Trophoblast cell (in vitro differentiated cells and primary cell): ENCODE measurements around the gene KEL.

Experiments used
- DNase-seq, 2 donors: peaks; one replicate each; pipeline ENCODE4 v3.0.0-alpha.2; 2016
- H2AFZ ChIP-seq: 2 replicates; pipeline ENCODE4 v1.6.1; 2013; ENCODE audit warnings: low read length, moderate library complexity, mild to moderate bottlenecking; ENCODE audit not compliant: insufficient read depth, poor library complexity
- H2AK5ac ChIP-seq: 2 replicates; pipeline ENCODE4 v1.6.1; 2013; ENCODE audit warnings: mild to moderate bottlenecking, low read length
- H2BK120ac ChIP-seq: 2 replicates; pipeline ENCODE4 v1.6.1; 2013; ENCODE audit warnings: low read length, mild to moderate bottlenecking, moderate library complexity; ENCODE audit not compliant: insufficient read depth, poor library complexity
- H2BK12ac ChIP-seq: 2 replicates; pipeline ENCODE4 v1.6.1; 2013; ENCODE audit warnings: mild to moderate bottlenecking, low read length, moderate library complexity
- H2BK5ac ChIP-seq: 2 replicates; pipeline ENCODE4 v1.6.1; 2013; ENCODE audit warnings: low read length, low read depth, moderate library complexity, mild to moderate bottlenecking; ENCODE audit not compliant: poor library complexity
- H3K14ac ChIP-seq: 2 replicates; pipeline ENCODE4 v1.6.1; 2013; ENCODE audit warnings: mild to moderate bottlenecking, low read length
- H3K18ac ChIP-seq: 2 replicates; pipeline ENCODE4 v1.6.1; 2013; ENCODE audit warnings: mild to moderate bottlenecking, low read length
- H3K23ac ChIP-seq: 2 replicates; pipeline ENCODE4 v1.6.1; 2013; ENCODE audit warnings: low read length
- H3K27ac ChIP-seq: 2 replicates; pipeline ENCODE4 v1.5.1; 2013; ENCODE audit warnings: low read depth, mild to moderate bottlenecking, inconsistent platforms, low read length, moderate library complexity
- H3K27me3 ChIP-seq: 2 replicates; pipeline ENCODE4 v1.6.1; 2013; ENCODE audit warnings: inconsistent platforms, mild to moderate bottlenecking, low read length, moderate library complexity; ENCODE audit not compliant: insufficient read depth
- H3K36me3 ChIP-seq, 2 experiments: 1 replicate in 1 of 2; 2 replicates in 1 of 2; pipeline ENCODE4 v1.6.1; 2013; ENCODE audit warnings: low read length in 2 of 2, mild to moderate bottlenecking in 2 of 2, moderate library complexity in 1 of 2; ENCODE audit not compliant: insufficient read depth in 2 of 2, control insufficient read depth in 1 of 2
- H3K4ac ChIP-seq: 2 replicates; pipeline ENCODE4 v1.6.1; 2013; ENCODE audit warnings: low read depth, mild to moderate bottlenecking, low read length, moderate library complexity
- H3K4me1 ChIP-seq, 2 experiments: 1 replicate in 1 of 2; 2 replicates in 1 of 2; pipeline ENCODE4 v1.6.1; 2013; ENCODE audit warnings: low read length in 2 of 2, mild to moderate bottlenecking in 2 of 2, moderate library complexity in 1 of 2; ENCODE audit not compliant: insufficient read depth in 2 of 2, control insufficient read depth in 1 of 2
- H3K4me2 ChIP-seq: 2 replicates; pipeline ENCODE4 v1.6.1; 2013; ENCODE audit warnings: inconsistent platforms, mild to moderate bottlenecking, low read length, moderate library complexity
- H3K4me3 ChIP-seq: 2 replicates; pipeline ENCODE4 v1.5.1; 2013; ENCODE audit warnings: mild to moderate bottlenecking, low read depth, low read length, inconsistent platforms
- H3K79me1 ChIP-seq: one replicate; pipeline ENCODE4 v1.6.1; 2013; ENCODE audit warnings: low read length
- H3K79me2 ChIP-seq: 2 replicates; pipeline ENCODE4 v1.6.1; 2013; ENCODE audit warnings: low read length, mild to moderate bottlenecking; ENCODE audit not compliant: control insufficient read depth, insufficient read depth, poor library complexity
- H3K9ac ChIP-seq: 2 replicates; pipeline ENCODE4 v1.6.1; 2013; ENCODE audit warnings: mild to moderate bottlenecking, low read length
- H3K9me3 ChIP-seq: 2 replicates; pipeline ENCODE4 v1.6.1; 2013; ENCODE audit warnings: low read depth, mild to moderate bottlenecking, control low read depth, inconsistent platforms, low read length; ENCODE audit not compliant: insufficient read depth
- H4K12ac ChIP-seq: 2 replicates; pipeline ENCODE4 v1.6.1; 2013; ENCODE audit warnings: low read depth, mild to moderate bottlenecking, low read length, moderate library complexity
- H4K8ac ChIP-seq: 2 replicates; pipeline ENCODE4 v1.6.1; 2013; ENCODE audit warnings: low read depth, mild to moderate bottlenecking, low read length, moderate library complexity
- H4K91ac ChIP-seq: one replicate; pipeline ENCODE4 v1.6.1; 2013; ENCODE audit warnings: low read depth, mild to moderate bottlenecking, low read length, moderate library complexity
- WGBS: extraction: QIAGEN DNeasy Blood & Tissue Kit; methylation state at CpG from one replicate; pipeline ENCODE4 v1.1.7; 2013; ENCODE audit warnings: missing lambda C conversion rate; ENCODE audit not compliant: insufficient read length, insufficient coverage; ENCODE audit errors: extremely low coverage; 5-methylcytosine and 5-hydroxymethylcytosine counted together

The KEL gene

DNA sequence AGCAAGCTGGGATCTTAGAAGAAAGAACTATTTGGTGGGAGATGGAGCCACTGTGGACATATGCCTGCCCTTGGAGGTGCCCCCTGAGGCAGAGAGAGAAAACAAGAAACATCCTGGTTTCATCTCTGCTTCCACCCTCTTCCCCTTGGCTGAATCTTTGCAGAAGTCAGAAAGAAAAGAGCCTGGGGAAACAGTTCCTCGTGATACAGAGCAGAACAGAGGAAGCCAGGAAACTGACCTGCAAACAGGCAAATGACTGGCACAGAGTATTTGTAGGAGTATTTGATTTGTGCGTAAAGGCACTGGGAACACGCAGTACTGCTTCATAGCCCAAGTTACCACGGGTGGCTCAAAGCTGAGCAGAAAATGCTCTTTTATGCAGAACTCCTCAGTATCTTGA, 7.0 kb upstream of the KEL start:
- Histone ChIP-seq H4K91ac (no peak overlapping the region), H3K27ac (no peak overlapping the region), H3K23ac (no peak overlapping the region), H2BK120ac (no peak overlapping the region), H3K4me3 (no peak overlapping the region), H3K9ac (no peak overlapping the region), H3K4ac (no peak overlapping the region), H3K27me3 (no peaks in the 10 kb centered on the region), H4K8ac (no peak overlapping the region), H3K14ac (no peak overlapping the region), H3K36me3 (no peaks in the 10 kb centered on the region), H2BK5ac (no peak overlapping the region), H2BK12ac (no peak overlapping the region), H2AFZ (no peak overlapping the region), H3K18ac (no peak overlapping the region), H3K79me2 (no peaks in the 10 kb centered on the region), H3K79me1 (no peaks in the 10 kb centered on the region), H3K9me3 (no peaks in the 10 kb centered on the region), H2AK5ac (no peak overlapping the region), H4K12ac (no peak overlapping the region), H3K4me1 (no peaks in the 10 kb centered on the region), H3K4me2 (no peak overlapping the region)
- no CpG with 5 or more reads among the region's 4 CpGs for WGBS
- no peak for DNase-seq

GRCh38 chr7:142968229-142968628, 6.1 kb upstream of the KEL start:
- DNase-seq, result no peak
- Histone ChIP-seq H3K9me3 (no peaks in the 10 kb centered on the region), H4K8ac (no peak overlapping the region), H3K4ac (no peak overlapping the region), H2BK5ac (no peak overlapping the region), H3K14ac (no peak overlapping the region), H4K91ac (no peak overlapping the region), H3K9ac (no peak overlapping the region), H2BK12ac (no peak overlapping the region), H3K36me3 (no peaks in the 10 kb centered on the region), H2BK120ac (no peak overlapping the region), H3K18ac (no peak overlapping the region), H3K4me3 (no peak overlapping the region), H3K4me1 (no peaks in the 10 kb centered on the region), H3K79me1 (no peaks in the 10 kb centered on the region), H3K79me2 (no peaks in the 10 kb centered on the region), H3K4me2 (no peak overlapping the region), H4K12ac (no peak overlapping the region), H3K23ac (no peak overlapping the region), H2AFZ (no peak overlapping the region), H3K27ac (no peak overlapping the region), H3K27me3 (no peaks in the 10 kb centered on the region), H2AK5ac (no peak overlapping the region)
- no CpG with 5 or more reads among the region's 4 CpGs for WGBS

GRCh38 chr7:142964502-142965246, 2.5 kb upstream of the KEL start:
- no peak overlapping the region for H3K4me3 ChIP-seq
- H2BK12ac ChIP-seq, result no peak overlapping the region
- no peak overlapping the region for H3K18ac ChIP-seq
- H3K9ac ChIP-seq, result no peak overlapping the region
- H3K79me1 ChIP-seq, result no peaks in the 10 kb centered on the region
- H3K14ac ChIP-seq, result no peak overlapping the region
- H3K27me3 ChIP-seq, result no peaks in the 10 kb centered on the region
- peak; percentile 49 to 68 for DNase-seq
- H4K12ac ChIP-seq, result no peak overlapping the region
- no peak overlapping the region for H2AFZ ChIP-seq
- no peak overlapping the region for H3K4me2 ChIP-seq
- H2BK120ac ChIP-seq, result no peak overlapping the region
- no CpG with 5 or more reads among the region's 6 CpGs for WGBS
- H2AK5ac ChIP-seq, result no peak overlapping the region
- no peak overlapping the region for H4K91ac ChIP-seq
- H3K4me1 ChIP-seq, result no peaks in the 10 kb centered on the region
- H3K23ac ChIP-seq, result no peak overlapping the region
- H3K36me3 ChIP-seq, result no peaks in the 10 kb centered on the region
- no peak overlapping the region for H2BK5ac ChIP-seq
- H3K9me3 ChIP-seq, result no peaks in the 10 kb centered on the region
- H3K27ac ChIP-seq, result no peak overlapping the region
- H3K4ac ChIP-seq, result no peak overlapping the region
- H3K79me2 ChIP-seq, result no peaks in the 10 kb centered on the region
- H4K8ac ChIP-seq, result no peak overlapping the region

DNA sequence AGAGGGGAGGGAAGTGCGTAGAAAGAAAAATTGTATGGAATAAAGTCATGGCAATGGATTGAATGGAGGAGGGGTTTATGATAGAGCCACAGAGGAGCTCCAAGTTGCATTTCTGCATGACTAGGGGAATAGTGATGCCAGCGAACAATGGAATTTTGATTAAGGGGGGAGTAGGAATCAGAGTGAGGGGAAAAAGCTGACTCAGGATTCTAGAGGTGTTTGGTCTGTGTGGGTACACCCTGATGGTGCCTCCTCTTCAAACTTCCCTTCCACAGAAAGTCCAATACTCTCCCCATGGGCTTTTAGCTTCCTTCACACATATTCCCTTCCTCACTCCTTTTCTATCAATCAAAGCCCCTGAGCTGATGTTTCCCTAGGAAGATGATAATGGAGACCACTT, 1.8 kb upstream of the KEL start:
- H3K27ac ChIP-seq, result no peak overlapping the region
- no peaks in the 10 kb centered on the region for H3K4me1 ChIP-seq
- no peak overlapping the region for H2BK120ac ChIP-seq
- H3K4ac ChIP-seq, result no peak overlapping the region
- H4K91ac ChIP-seq, result no peak overlapping the region
- H3K36me3 ChIP-seq, result no peaks in the 10 kb centered on the region
- no peak overlapping the region for H3K4me3 ChIP-seq
- H3K79me2 ChIP-seq, result no peaks in the 10 kb centered on the region
- no peak overlapping the region for H4K8ac ChIP-seq
- no peak overlapping the region for H2BK12ac ChIP-seq
- no peaks in the 10 kb centered on the region for H3K27me3 ChIP-seq
- no peaks in the 10 kb centered on the region for H3K9me3 ChIP-seq
- no peak overlapping the region for H2AFZ ChIP-seq
- no peak overlapping the region for H3K9ac ChIP-seq
- no peak overlapping the region for H3K4me2 ChIP-seq
- H2AK5ac ChIP-seq, result no peak overlapping the region
- no peak overlapping the region for H3K14ac ChIP-seq
- no peak overlapping the region for H3K23ac ChIP-seq
- H2BK5ac ChIP-seq, result no peak overlapping the region
- DNase-seq, result no peak
- no peaks in the 10 kb centered on the region for H3K79me1 ChIP-seq
- no peak overlapping the region for H4K12ac ChIP-seq
- whole genome bisulfite sequencing, result 100% methylated on average over 1 of the region's 2 CpGs
- H3K18ac ChIP-seq, result no peak overlapping the region
